GM18907 (cell line): ENCODE results near the gene SLX4IP.

Source experiments
- ATAC-seq: cut with Tn5 transposase; IDR thresholded peaks from one replicate; pipeline ENCODE4 v1.9.1; 2021; ENCODE audit warnings: mild to moderate bottlenecking, moderate library complexity; ENCODE audit not compliant: unreplicated experiment

The SLX4IP gene

GRCh38 chr20:10492844-10493243 lies 57.7 kb downstream of the SLX4IP start:
- ATAC-seq, result no peak

- ATAC-seq, result peak; percentile 63
Observed at GRCh38 chr20:10495173-10495572, 60.1 kb downstream of the SLX4IP start.

GRCh38 chr20:10496465-10496864 lies 61.4 kb downstream of the SLX4IP start:
- ATAC-seq, result no peak

- ATAC-seq, result no peak
Observed at GRCh38 chr20:10497283-10497682, 62.2 kb downstream of the SLX4IP start.

GRCh38 chr20:10497791-10498190 lies 62.7 kb downstream of the SLX4IP start:
- no peak for ATAC-seq

GRCh38 chr20:10498200-10498599 lies 63.1 kb downstream of the SLX4IP start:
- no peak for ATAC-seq

- ATAC-seq, result peak; percentile 27
Observed at GRCh38 chr20:10501402-10501801, 66.3 kb downstream of the SLX4IP start.

- ATAC-seq, result peak; percentile 47
Observed at GRCh38 chr20:10502098-10502526, 67.0 kb downstream of the SLX4IP start.

GRCh38 chr20:10504608-10504993 lies 69.5 kb downstream of the SLX4IP start:
- ATAC-seq, result no peak

GRCh38 chr20:10504994-10505730 lies 70.1 kb downstream of the SLX4IP start:
- ATAC-seq, result no peak

- no peak for ATAC-seq
Observed at GRCh38 chr20:10505827-10506226, 70.7 kb downstream of the SLX4IP start.

GRCh38 chr20:10507052-10507451 lies 71.9 kb downstream of the SLX4IP start:
- ATAC-seq, result no peak

GRCh38 chr20:10508060-10508459 lies 73.0 kb downstream of the SLX4IP start:
- ATAC-seq, result no peak

- ATAC-seq, result no peak
Observed at GRCh38 chr20:10508468-10509251, 73.6 kb downstream of the SLX4IP start.

GRCh38 chr20:10509376-10509775 lies 74.3 kb downstream of the SLX4IP start:
- ATAC-seq, result no peak

GRCh38 chr20:10510216-10510615 lies 75.1 kb downstream of the SLX4IP start:
- ATAC-seq, result no peak

GRCh38 chr20:10511170-10511508 lies 76.0 kb downstream of the SLX4IP start:
- ATAC-seq, result peak; percentile 25

- ATAC-seq, result peak; percentile 98
Observed at GRCh38 chr20:10511509-10512251, 76.6 kb downstream of the SLX4IP start.

GRCh38 chr20:10513061-10513460 lies 78.0 kb downstream of the SLX4IP start:
- ATAC-seq, result no peak

- ATAC-seq, result no peak
Observed at GRCh38 chr20:10513931-10514575, 78.9 kb downstream of the SLX4IP start.

GRCh38 chr20:10516529-10516928 lies 81.4 kb downstream of the SLX4IP start:
- no peak for ATAC-seq
